ENCODE data around the gene UROC1. TPM values are rescaled to one million over a fixed set of nuclear protein-coding genes. Genes with fewer than 3 reads are reported as not detected.

UROC1 gene
- total RNA-seq, 1 experiment from 2014 or later = not detected

- TF ChIP-seq TCF7L2 (IDR thresholded peaks at IDR 0.05; ENCODE audit: borderline replicate concordance, extremely low read depth, insufficient read depth, insufficient read length) (no peak), CBX3 (IDR thresholded peaks at IDR 0.05; ENCODE audit: low read depth) (no peak), YY1 (IDR thresholded peaks at IDR 0.05; ENCODE audit: extremely low read depth, insufficient replicate concordance, low read depth, low read length) (no peak), POLR2AphosphoS5 (IDR thresholded peaks at IDR 0.05; ENCODE audit: low read depth, low read length) (no peak), ELF1 (IDR thresholded peaks at IDR 0.05; ENCODE audit: borderline replicate concordance, low read depth) (no peak), EGR1 (IDR thresholded peaks at IDR 0.05; ENCODE audit: low read depth) (no peak), ZBTB33 (IDR thresholded peaks at IDR 0.05; ENCODE audit: extremely low read depth, insufficient replicate concordance, low read length) (no peak), FOSL1 (IDR thresholded peaks at IDR 0.05; ENCODE audit: low read depth) (no peak), SP1 (IDR thresholded peaks at IDR 0.05; ENCODE audit: low read depth) (no peak), CTCF (IDR thresholded peaks at IDR 0.05 in 2 of 3, conservative IDR thresholded peaks at IDR 0.05 in 1 of 3; ENCODE audit: borderline replicate concordance in 1 of 3, insufficient read depth in 1 of 3, low read depth in 2 of 3, low read length in 2 of 3) (no peak), ZFX (IDR thresholded peaks at IDR 0.05) (no peak), ZNF274 (IDR thresholded peaks at IDR 0.05; ENCODE audit: low read depth, low read length) (no peak), SRF (IDR thresholded peaks at IDR 0.05; ENCODE audit: low read depth) (no peak), CEBPB (IDR thresholded peaks at IDR 0.05; ENCODE audit: low read depth) (no peak), JUND (IDR thresholded peaks at IDR 0.05) (no peak), POLR2A (IDR thresholded peaks at IDR 0.05; ENCODE audit: borderline replicate concordance, extremely low read depth, insufficient read depth, insufficient read length) (no peak)
- Histone ChIP-seq H4K20me1 (ENCODE audit: insufficient read depth) (no peaks in the 10 kb centered on the region), H3K9me3 (ENCODE audit: control insufficient read depth in 1 of 2, insufficient read depth in 1 of 2, low read depth in 1 of 2, low read length in 2 of 2) (no peaks in the 10 kb centered on the region), H3K4me2 (ENCODE audit: low read length) (no peak overlapping the region), H3K4me1 (ENCODE audit: control insufficient read depth in 1 of 2, insufficient read depth in 2 of 2, low read length in 2 of 2) (no peaks in the 10 kb centered on the region), H3K4me3 (replicated peaks in 1 of 2; ENCODE audit: low read depth in 1 of 2, low read length in 2 of 2) (no peak overlapping the region), H3K36me3 (ENCODE audit: control insufficient read depth in 1 of 2, insufficient read depth in 2 of 2, low read length in 2 of 2) (no peaks in the 10 kb centered on the region), H3K9me2 (ENCODE audit: insufficient read depth) (no peaks in the 10 kb centered on the region), H3K27me3 (ENCODE audit: insufficient read depth, low read length) (peaks cover 2% of the 10 kb centered on the region; the same call in 1 of the 2 replicates), H3K79me2 (ENCODE audit: insufficient read depth, low read length) (no peaks in the 10 kb centered on the region), H3K9ac (ENCODE audit: low read length) (no peak overlapping the region), H3K27ac (ENCODE audit: low read depth, low read length) (no peak overlapping the region), H2AFZ (ENCODE audit: low read depth, low read length, poor library complexity, severe bottlenecking) (no peak overlapping the region)
- CTCF ChIA-PET = no interaction called here
- intact Hi-C loops (cut with micrococcal nuclease) = no loop called here
- POLR2A ChIA-PET = no interaction called here
- no TSS peak for BruUV-seq (replicated peaks)
- RAD21 ChIA-PET (ENCODE audit: low non-redundant PET in 1 of 2, low total read pairs in 2 of 2, uncharacterized antibody in 2 of 2, unreplicated experiment in 2 of 2) = no interaction called here
- DNase-seq (ENCODE audit: low read depth, low spot score) = no peak
- no peak for ATAC-seq
Observed at GRCh38 chr3:126550488-126551051, 33.0 kb upstream of the UROC1 start.

Measured in HCT116 (cell line).